Measurements from ENCODE around the gene SLC9C2. TPM values are rescaled to one million over a fixed set of nuclear protein-coding genes. Genes with fewer than 3 reads are reported as not detected.

Gene SLC9C2
- polyA plus RNA-seq, 3 donors, result not detected

- peaks cover 6 to 7% of the 10 kb centered on the region in 2 donors for H3K4me1 ChIP-seq (ENCODE audit: control insufficient read depth in 1 of 2, insufficient read depth in 2 of 2, low read length in 2 of 2)
- H3K4me1 Mint-ChIP-seq, result peaks cover 18% of the 10 kb centered on the region
- no peak overlapping the region for H3K4me3 Mint-ChIP-seq
- intact Hi-C loops (cut with micrococcal nuclease), result loop anchor here in 1 of 2 donors (10.0 kb wide), 1 partner anchor 394 kb away; the partner anchor contains the start of genes GAS5 and ZBTB37
- no peak overlapping the region for H2AFZ ChIP-seq (ENCODE audit: insufficient read depth, low read depth, low read length, poor library complexity, severe bottlenecking)
- peaks cover 23 to 35% (median 25%) of the 10 kb centered on the region in 7 donors for H3K9me3 Mint-ChIP-seq
- no peak overlapping the region for H3K4me2 ChIP-seq (replicated peaks; ENCODE audit: extremely low read depth, low read length, poor library complexity, severe bottlenecking)
- no peaks in the 10 kb centered on the region for H4K20me1 ChIP-seq (ENCODE audit: insufficient read depth, low read length)
- no peak overlapping the region for H3K4me3 ChIP-seq (replicated peaks in 1 of 3; ENCODE audit: low read depth in 2 of 3, low read length in 3 of 3)
- H3K27ac ChIP-seq (ENCODE audit: low read depth in 1 of 2, low read length in 2 of 2), result no peak overlapping the region
- H3K79me2 ChIP-seq (ENCODE audit: insufficient read depth, low read length), result peaks cover 7% of the 10 kb centered on the region
- H3K27me3 Mint-ChIP-seq (ENCODE audit: low read depth in 3 of 3), result peaks cover 0 to 2% (median 0%) of the 10 kb centered on the region in 3 donors
- TF ChIP-seq CTCF (IDR thresholded peaks at IDR 0.05), result no peak
- H3K27ac Mint-ChIP-seq, result no peak overlapping the region
- H3K9ac ChIP-seq (ENCODE audit: insufficient read depth, low read length, poor library complexity, severe bottlenecking), result no peak overlapping the region
- H3K27me3 ChIP-seq (ENCODE audit: control insufficient read depth in 2 of 2, insufficient read depth in 2 of 2, low read length in 2 of 2), result no peaks in the 10 kb centered on the region
- whole genome bisulfite sequencing (ENCODE audit: insufficient coverage), result 90% methylated on average over 4 of the region's 4 CpGs
- no peaks in the 10 kb centered on the region for H3K36me3 ChIP-seq (replicated peaks in 1 of 2; ENCODE audit: control insufficient read depth in 1 of 2, insufficient read depth in 2 of 2, low read length in 2 of 2)
- DNase-seq, result no peak
- peaks cover 24 to 50% of the 10 kb centered on the region in 2 donors for H3K36me3 Mint-ChIP-seq
- H3K9me3 ChIP-seq (replicated peaks in 1 of 2; ENCODE audit: control insufficient read depth in 1 of 2, insufficient read depth in 1 of 2, low read length in 2 of 2), result peaks cover 17% of the 10 kb centered on the region in 2 donors
Measured at GRCh38 chr1:173470608-173471007, 132.3 kb downstream of the SLC9C2 start.

- Mint-ChIP-seq H3K36me3 (peaks cover 24 to 50% of the 10 kb centered on the region in 2 donors), H3K9me3 (peaks cover 23 to 36% (median 28%) of the 10 kb centered on the region in 7 donors), H3K4me1 (peaks cover 10% of the 10 kb centered on the region), H3K27ac (no peak overlapping the region), H3K4me3 (no peak overlapping the region), H3K27me3 (ENCODE audit: low read depth in 3 of 3) (no peaks in the 10 kb centered on the region)
- no peak for TF ChIP-seq CTCF (IDR thresholded peaks at IDR 0.05)
- Histone ChIP-seq H3K79me2 (ENCODE audit: insufficient read depth, low read length) (peaks cover 1% of the 10 kb centered on the region), H2AFZ (ENCODE audit: insufficient read depth, low read depth, low read length, poor library complexity, severe bottlenecking) (no peak overlapping the region), H3K27ac (ENCODE audit: low read depth in 1 of 2, low read length in 2 of 2) (no peak overlapping the region), H3K9ac (ENCODE audit: insufficient read depth, low read length, poor library complexity, severe bottlenecking) (no peak overlapping the region), H3K4me2 (replicated peaks; ENCODE audit: extremely low read depth, low read length, poor library complexity, severe bottlenecking) (no peak overlapping the region), H3K36me3 (replicated peaks in 1 of 2; ENCODE audit: control insufficient read depth in 1 of 2, insufficient read depth in 2 of 2, low read length in 2 of 2) (no peaks in the 10 kb centered on the region), H3K27me3 (ENCODE audit: control insufficient read depth in 2 of 2, insufficient read depth in 2 of 2, low read length in 2 of 2) (no peaks in the 10 kb centered on the region), H3K4me3 (replicated peaks in 1 of 3; ENCODE audit: low read depth in 2 of 3, low read length in 3 of 3) (no peak overlapping the region), H3K4me1 (ENCODE audit: control insufficient read depth in 1 of 2, insufficient read depth in 2 of 2, low read length in 2 of 2) (no peaks in the 10 kb centered on the region), H4K20me1 (ENCODE audit: insufficient read depth, low read length) (no peaks in the 10 kb centered on the region), H3K9me3 (replicated peaks in 1 of 2; ENCODE audit: control insufficient read depth in 1 of 2, insufficient read depth in 1 of 2, low read length in 2 of 2) (peaks cover 17% of the 10 kb centered on the region in 2 donors)
- intact Hi-C loops (cut with micrococcal nuclease), result loop anchor here in 1 of 2 donors (10.0 kb wide), 1 partner anchor 395 kb away; the partner anchor contains the start of genes GAS5 and ZBTB37
- no peak for DNase-seq
- 100% methylated on average over 1 of the region's 3 CpGs for WGBS (ENCODE audit: insufficient coverage)
Measured at GRCh38 chr1:173469656-173470055, 133.2 kb downstream of the SLC9C2 start.
